Measurements from ENCODE around the gene SH3BGR.

SH3BGR gene

DNA sequence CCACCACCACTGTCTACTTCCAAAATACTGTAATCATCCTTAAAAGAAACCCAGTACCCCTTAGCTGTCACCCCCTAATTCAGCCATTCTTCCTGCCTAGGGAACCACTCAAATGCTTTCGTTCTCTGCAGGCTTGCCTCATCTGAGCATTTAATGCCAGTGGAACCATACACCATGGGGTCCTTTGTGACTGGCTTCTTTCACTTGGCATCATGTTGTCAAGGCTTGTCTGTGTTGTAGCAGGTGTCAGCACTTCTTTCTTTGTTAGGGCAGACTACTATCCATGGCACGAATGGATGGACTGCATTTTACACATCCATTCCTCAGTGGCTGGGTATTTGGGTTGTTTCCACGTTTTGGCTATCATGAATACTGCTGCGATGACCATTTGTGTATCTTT is 28.5 kb downstream of the SH3BGR start:
- H3K27ac ChIP-seq (replicated peaks): no peak overlapping the region
- no peak for DNase-seq (ENCODE audit: low read depth in 1 of 2, low spot score in 1 of 2)
- TF ChIP-seq POLR2AphosphoS5 (IDR thresholded peaks at IDR 0.05; ENCODE audit: low read depth) (no peak), GABPA (IDR thresholded peaks at IDR 0.05; ENCODE audit: low read depth) (no peak), SPI1 (IDR thresholded peaks at IDR 0.05; ENCODE audit: borderline replicate concordance, low read depth) (no peak)
- TF ChIP-seq, protein P1, sequence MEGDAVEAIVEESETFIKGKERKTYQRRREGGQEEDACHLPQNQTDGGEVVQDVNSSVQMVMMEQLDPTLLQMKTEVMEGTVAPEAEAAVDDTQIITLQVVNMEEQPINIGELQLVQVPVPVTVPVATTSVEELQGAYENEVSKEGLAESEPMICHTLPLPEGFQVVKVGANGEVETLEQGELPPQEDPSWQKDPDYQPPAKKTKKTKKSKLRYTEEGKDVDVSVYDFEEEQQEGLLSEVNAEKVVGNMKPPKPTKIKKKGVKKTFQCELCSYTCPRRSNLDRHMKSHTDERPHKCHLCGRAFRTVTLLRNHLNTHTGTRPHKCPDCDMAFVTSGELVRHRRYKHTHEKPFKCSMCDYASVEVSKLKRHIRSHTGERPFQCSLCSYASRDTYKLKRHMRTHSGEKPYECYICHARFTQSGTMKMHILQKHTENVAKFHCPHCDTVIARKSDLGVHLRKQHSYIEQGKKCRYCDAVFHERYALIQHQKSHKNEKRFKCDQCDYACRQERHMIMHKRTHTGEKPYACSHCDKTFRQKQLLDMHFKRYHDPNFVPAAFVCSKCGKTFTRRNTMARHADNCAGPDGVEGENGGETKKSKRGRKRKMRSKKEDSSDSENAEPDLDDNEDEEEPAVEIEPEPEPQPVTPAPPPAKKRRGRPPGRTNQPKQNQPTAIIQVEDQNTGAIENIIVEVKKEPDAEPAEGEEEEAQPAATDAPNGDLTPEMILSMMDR (IDR thresholded peaks at IDR 0.05; ENCODE audit: insufficient read depth, low read length): no peak
- TF ChIP-seq, protein P2, sequence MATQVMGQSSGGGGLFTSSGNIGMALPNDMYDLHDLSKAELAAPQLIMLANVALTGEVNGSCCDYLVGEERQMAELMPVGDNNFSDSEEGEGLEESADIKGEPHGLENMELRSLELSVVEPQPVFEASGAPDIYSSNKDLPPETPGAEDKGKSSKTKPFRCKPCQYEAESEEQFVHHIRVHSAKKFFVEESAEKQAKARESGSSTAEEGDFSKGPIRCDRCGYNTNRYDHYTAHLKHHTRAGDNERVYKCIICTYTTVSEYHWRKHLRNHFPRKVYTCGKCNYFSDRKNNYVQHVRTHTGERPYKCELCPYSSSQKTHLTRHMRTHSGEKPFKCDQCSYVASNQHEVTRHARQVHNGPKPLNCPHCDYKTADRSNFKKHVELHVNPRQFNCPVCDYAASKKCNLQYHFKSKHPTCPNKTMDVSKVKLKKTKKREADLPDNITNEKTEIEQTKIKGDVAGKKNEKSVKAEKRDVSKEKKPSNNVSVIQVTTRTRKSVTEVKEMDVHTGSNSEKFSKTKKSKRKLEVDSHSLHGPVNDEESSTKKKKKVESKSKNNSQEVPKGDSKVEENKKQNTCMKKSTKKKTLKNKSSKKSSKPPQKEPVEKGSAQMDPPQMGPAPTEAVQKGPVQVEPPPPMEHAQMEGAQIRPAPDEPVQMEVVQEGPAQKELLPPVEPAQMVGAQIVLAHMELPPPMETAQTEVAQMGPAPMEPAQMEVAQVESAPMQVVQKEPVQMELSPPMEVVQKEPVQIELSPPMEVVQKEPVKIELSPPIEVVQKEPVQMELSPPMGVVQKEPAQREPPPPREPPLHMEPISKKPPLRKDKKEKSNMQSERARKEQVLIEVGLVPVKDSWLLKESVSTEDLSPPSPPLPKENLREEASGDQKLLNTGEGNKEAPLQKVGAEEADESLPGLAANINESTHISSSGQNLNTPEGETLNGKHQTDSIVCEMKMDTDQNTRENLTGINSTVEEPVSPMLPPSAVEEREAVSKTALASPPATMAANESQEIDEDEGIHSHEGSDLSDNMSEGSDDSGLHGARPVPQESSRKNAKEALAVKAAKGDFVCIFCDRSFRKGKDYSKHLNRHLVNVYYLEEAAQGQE (IDR thresholded peaks at IDR 0.05; ENCODE audit: insufficient replicate concordance, low read depth): no peak
- H3K4me3 ChIP-seq (replicated peaks; ENCODE audit: insufficient read depth, low read length): no peak overlapping the region
- H3K27me3 ChIP-seq (ENCODE audit: insufficient read depth, poor library complexity, severe bottlenecking): no peaks in the 10 kb centered on the region

DNA sequence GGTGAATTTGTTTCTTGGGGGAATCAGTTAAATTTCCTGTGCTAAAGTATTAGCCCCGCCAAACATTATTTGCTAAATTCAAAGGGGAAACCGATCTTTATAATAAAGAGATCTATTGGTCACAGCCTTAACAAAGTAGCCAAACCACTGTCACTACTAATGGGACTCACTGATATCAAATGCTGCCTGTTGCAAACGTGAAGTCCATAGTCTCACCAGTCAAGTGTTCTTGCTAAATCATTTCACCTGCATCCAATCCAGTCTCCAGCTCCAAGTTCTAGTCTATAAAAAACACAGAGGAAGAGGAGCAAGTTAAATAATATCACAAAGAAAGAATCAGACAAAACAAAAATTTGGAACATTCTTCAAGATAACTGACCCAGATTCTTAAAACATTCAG is 30.1 kb downstream of the SH3BGR start:
- TF ChIP-seq, protein P1 (IDR thresholded peaks at IDR 0.05; ENCODE audit: insufficient read depth, low read length): no peak
- TF ChIP-seq POLR2AphosphoS5 (IDR thresholded peaks at IDR 0.05; ENCODE audit: low read depth) (no peak), SPI1 (IDR thresholded peaks at IDR 0.05; ENCODE audit: borderline replicate concordance, low read depth) (no peak), GABPA (IDR thresholded peaks at IDR 0.05; ENCODE audit: low read depth) (no peak)
- TF ChIP-seq, protein P2 (IDR thresholded peaks at IDR 0.05; ENCODE audit: insufficient replicate concordance, low read depth): no peak
- no peak for DNase-seq (ENCODE audit: low read depth in 1 of 2, low spot score in 1 of 2)
- no peak overlapping the region for H3K27ac ChIP-seq (replicated peaks)
- no peaks in the 10 kb centered on the region for H3K27me3 ChIP-seq (ENCODE audit: insufficient read depth, poor library complexity, severe bottlenecking)
- H3K4me3 ChIP-seq (replicated peaks; ENCODE audit: insufficient read depth, low read length): no peak overlapping the region

DNA sequence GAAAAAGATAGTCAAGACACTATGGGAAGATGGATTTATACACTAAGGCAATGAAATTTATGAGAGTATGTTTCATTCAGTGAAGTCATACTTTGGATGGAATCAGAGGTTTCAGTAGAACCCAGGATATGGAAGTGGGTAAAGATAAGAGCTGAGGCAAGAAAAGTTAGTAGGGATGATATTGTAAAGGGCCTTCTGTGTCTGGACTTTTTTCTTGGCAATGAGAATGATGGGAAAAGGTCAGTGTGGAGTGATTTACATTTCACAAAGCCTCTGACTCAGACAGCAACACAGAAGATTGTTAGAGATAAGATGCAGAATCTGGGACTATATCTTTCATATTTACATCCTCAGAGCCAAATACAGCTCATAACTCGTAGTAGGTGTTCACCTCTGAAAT is 32.1 kb downstream of the SH3BGR start:
- no peak for TF ChIP-seq POLR2AphosphoS5 (IDR thresholded peaks at IDR 0.05; ENCODE audit: low read depth)
- no peak for TF ChIP-seq SPI1 (IDR thresholded peaks at IDR 0.05; ENCODE audit: borderline replicate concordance, low read depth)
- TF ChIP-seq GABPA (IDR thresholded peaks at IDR 0.05; ENCODE audit: low read depth): no peak
- TF ChIP-seq, protein P2 (IDR thresholded peaks at IDR 0.05; ENCODE audit: insufficient replicate concordance, low read depth): no peak
- TF ChIP-seq, protein P1 (IDR thresholded peaks at IDR 0.05; ENCODE audit: insufficient read depth, low read length): no peak
- DNase-seq (ENCODE audit: low read depth in 1 of 2, low spot score in 1 of 2): no peak
- Histone ChIP-seq H3K4me3 (replicated peaks; ENCODE audit: insufficient read depth, low read length) (no peak overlapping the region), H3K27ac (replicated peaks) (no peak overlapping the region), H3K27me3 (ENCODE audit: insufficient read depth, poor library complexity, severe bottlenecking) (no peaks in the 10 kb centered on the region)

All from HL-60 (cell line).